ENCODE results near the gene MSANTD7. TPM values are rescaled to one million over a fixed set of nuclear protein-coding genes. Genes with fewer than 3 reads are reported as not detected.

The MSANTD7 gene
- total and polyA plus RNA-seq, 10 of the 15 experiments (the other 5 are each of a cell fraction or from before 2014, with no cell fraction given): 3.5 to 22.8 (median 18.5) TPM

DNA sequence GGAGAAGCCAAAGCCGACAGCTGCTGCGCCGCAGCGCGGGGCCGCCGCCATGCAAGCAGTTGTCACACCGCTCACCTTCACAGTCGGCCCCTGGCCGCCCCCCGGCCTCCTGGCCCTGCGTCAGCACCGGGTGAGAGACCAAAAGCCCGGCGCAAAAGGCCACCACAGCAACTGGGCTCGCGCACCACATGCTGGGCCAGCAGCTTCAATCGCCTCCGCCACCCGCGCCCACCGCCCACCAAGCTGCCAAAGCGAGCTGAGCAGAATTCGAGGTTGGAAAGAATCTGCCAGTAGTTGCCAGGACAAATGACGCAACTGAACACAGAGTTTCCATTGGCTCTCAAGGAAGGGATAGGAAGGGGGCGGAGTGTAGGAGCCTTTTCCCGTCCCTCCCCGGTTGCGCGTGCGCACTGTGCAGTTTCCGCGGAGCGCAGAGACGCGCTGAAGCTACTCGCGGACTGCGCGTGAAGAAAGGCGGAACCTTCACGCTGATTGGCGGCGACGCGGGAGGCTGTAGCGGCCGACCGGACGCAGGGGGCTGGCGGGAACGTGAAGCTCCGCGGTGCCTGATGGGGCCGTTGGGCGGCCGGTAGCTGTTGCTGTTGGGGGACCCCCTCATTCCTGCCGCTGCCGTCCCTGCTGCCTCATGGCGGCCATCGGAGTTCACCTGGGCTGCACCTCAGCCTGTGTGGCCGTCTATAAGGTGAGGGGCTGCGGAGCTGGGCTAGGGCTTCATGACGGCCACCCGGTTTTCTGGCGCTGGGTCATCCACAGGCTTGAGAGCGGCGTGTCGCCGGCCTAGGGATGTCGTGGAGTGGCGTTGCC lies at the start of gene MSANTD7, which contains the start of the genes CDNF and HSPA14 (continued):
- peak; percentile 100 for TF ChIP-seq RFX5 (IDR thresholded peaks at IDR 0.05; ENCODE audit: low read depth, low read length)
- TF ChIP-seq STAT3 (IDR thresholded peaks at IDR 0.05; ENCODE audit: low read depth, low read length): no peak
- TF ChIP-seq, protein P1, sequence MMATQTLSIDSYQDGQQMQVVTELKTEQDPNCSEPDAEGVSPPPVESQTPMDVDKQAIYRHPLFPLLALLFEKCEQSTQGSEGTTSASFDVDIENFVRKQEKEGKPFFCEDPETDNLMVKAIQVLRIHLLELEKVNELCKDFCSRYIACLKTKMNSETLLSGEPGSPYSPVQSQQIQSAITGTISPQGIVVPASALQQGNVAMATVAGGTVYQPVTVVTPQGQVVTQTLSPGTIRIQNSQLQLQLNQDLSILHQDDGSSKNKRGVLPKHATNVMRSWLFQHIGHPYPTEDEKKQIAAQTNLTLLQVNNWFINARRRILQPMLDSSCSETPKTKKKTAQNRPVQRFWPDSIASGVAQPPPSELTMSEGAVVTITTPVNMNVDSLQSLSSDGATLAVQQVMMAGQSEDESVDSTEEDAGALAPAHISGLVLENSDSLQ (IDR thresholded peaks at IDR 0.05): peak; percentile 95
- TF ChIP-seq MYB (IDR thresholded peaks at IDR 0.05; ENCODE audit: borderline replicate concordance, low read depth, low read length): no peak
- no peak; the same call in 1 of the 2 replicates for TF ChIP-seq SMAD5 (IDR thresholded peaks at IDR 0.05; ENCODE audit: low read depth)
- 0 out of 2 replicates have a peak, but pooled peaks have one; percentile 57 for TF ChIP-seq TCF3 (IDR thresholded peaks at IDR 0.05; ENCODE audit: borderline replicate concordance, insufficient read depth, low read depth, low read length)
- TF ChIP-seq, protein P2, sequence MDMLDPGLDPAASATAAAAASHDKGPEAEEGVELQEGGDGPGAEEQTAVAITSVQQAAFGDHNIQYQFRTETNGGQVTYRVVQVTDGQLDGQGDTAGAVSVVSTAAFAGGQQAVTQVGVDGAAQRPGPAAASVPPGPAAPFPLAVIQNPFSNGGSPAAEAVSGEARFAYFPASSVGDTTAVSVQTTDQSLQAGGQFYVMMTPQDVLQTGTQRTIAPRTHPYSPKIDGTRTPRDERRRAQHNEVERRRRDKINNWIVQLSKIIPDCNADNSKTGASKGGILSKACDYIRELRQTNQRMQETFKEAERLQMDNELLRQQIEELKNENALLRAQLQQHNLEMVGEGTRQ (IDR thresholded peaks at IDR 0.05; ENCODE audit: borderline replicate concordance, low read depth, low read length): no peak
- peak; percentile 58 for TF ChIP-seq ATF7 (IDR thresholded peaks at IDR 0.05; ENCODE audit: low read depth)
- no peak; the same call in 1 of the 2 replicates for TF ChIP-seq MEF2A (IDR thresholded peaks at IDR 0.05; ENCODE audit: insufficient read depth, low read depth, low read length)
- TF ChIP-seq NFIC (IDR thresholded peaks at IDR 0.05; ENCODE audit: low read depth, low read length): no peak
- TF ChIP-seq, protein P3, sequence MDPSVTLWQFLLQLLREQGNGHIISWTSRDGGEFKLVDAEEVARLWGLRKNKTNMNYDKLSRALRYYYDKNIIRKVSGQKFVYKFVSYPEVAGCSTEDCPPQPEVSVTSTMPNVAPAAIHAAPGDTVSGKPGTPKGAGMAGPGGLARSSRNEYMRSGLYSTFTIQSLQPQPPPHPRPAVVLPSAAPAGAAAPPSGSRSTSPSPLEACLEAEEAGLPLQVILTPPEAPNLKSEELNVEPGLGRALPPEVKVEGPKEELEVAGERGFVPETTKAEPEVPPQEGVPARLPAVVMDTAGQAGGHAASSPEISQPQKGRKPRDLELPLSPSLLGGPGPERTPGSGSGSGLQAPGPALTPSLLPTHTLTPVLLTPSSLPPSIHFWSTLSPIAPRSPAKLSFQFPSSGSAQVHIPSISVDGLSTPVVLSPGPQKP (IDR thresholded peaks at IDR 0.05; ENCODE audit: low read depth, low read length): peak; percentile 51; the same call in 1 of the 2 replicates
- TF ChIP-seq TCF7 (IDR thresholded peaks at IDR 0.05; ENCODE audit: borderline replicate concordance): no peak
- TF ChIP-seq, protein P4, sequence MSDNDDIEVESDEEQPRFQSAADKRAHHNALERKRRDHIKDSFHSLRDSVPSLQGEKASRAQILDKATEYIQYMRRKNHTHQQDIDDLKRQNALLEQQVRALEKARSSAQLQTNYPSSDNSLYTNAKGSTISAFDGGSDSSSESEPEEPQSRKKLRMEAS (IDR thresholded peaks at IDR 0.05; ENCODE audit: low read depth, low read length): no peak; the same call in 1 of the 2 replicates
- TF ChIP-seq ESRRA (IDR thresholded peaks at IDR 0.05; ENCODE audit: low read length): 0 out of 2 replicates have a peak, but pooled peaks have one; percentile 47
- 0 out of 2 replicates have a peak, but pooled peaks have one; percentile 11 for TF ChIP-seq BCL11A (IDR thresholded peaks at IDR 0.05; ENCODE audit: low read depth, low read length)
- TF ChIP-seq, protein P5, sequence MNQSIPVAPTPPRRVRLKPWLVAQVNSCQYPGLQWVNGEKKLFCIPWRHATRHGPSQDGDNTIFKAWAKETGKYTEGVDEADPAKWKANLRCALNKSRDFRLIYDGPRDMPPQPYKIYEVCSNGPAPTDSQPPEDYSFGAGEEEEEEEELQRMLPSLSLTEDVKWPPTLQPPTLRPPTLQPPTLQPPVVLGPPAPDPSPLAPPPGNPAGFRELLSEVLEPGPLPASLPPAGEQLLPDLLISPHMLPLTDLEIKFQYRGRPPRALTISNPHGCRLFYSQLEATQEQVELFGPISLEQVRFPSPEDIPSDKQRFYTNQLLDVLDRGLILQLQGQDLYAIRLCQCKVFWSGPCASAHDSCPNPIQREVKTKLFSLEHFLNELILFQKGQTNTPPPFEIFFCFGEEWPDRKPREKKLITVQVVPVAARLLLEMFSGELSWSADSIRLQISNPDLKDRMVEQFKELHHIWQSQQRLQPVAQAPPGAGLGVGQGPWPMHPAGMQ (IDR thresholded peaks at IDR 0.05; ENCODE audit: borderline replicate concordance): no peak
- TF ChIP-seq, protein P6, sequence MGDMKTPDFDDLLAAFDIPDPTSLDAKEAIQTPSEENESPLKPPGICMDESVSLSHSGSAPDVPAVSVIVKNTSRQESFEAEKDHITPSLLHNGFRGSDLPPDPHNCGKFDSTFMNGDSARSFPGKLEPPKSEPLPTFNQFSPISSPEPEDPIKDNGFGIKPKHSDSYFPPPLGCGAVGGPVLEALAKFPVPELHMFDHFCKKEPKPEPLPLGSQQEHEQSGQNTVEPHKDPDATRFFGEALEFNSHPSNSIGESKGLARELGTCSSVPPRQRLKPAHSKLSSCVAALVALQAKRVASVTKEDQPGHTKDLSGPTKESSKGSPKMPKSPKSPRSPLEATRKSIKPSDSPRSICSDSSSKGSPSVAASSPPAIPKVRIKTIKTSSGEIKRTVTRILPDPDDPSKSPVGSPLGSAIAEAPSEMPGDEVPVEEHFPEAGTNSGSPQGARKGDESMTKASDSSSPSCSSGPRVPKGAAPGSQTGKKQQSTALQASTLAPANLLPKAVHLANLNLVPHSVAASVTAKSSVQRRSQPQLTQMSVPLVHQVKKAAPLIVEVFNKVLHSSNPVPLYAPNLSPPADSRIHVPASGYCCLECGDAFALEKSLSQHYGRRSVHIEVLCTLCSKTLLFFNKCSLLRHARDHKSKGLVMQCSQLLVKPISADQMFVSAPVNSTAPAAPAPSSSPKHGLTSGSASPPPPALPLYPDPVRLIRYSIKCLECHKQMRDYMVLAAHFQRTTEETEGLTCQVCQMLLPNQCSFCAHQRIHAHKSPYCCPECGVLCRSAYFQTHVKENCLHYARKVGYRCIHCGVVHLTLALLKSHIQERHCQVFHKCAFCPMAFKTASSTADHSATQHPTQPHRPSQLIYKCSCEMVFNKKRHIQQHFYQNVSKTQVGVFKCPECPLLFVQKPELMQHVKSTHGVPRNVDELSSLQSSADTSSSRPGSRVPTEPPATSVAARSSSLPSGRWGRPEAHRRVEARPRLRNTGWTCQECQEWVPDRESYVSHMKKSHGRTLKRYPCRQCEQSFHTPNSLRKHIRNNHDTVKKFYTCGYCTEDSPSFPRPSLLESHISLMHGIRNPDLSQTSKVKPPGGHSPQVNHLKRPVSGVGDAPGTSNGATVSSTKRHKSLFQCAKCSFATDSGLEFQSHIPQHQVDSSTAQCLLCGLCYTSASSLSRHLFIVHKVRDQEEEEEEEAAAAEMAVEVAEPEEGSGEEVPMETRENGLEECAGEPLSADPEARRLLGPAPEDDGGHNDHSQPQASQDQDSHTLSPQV (IDR thresholded peaks at IDR 0.05): no peak
- peak; percentile 95 for TF ChIP-seq POLR2A (IDR thresholded peaks at IDR 0.05; ENCODE audit: low read depth, low read length)
- peak; percentile 78; the same call in 1 of the 2 replicates for TF ChIP-seq HDGF (IDR thresholded peaks at IDR 0.05)
- no peak for TF ChIP-seq RAD21 (IDR thresholded peaks at IDR 0.05; ENCODE audit: insufficient read depth, low read depth, low read length)
- no peak for TF ChIP-seq FOXM1 (IDR thresholded peaks at IDR 0.05; ENCODE audit: low read depth, low read length)

Measured in GM12878 (cell line).